GM21825 (cell line): Measurements from ENCODE around the gene MBOAT2.
"Not testable (repeated sequence)": the region's sequence is repeated elsewhere in the genome, so short reads cannot be mapped to it uniquely, and the experiment has no call there.

Source experiments
- ATAC-seq: cut with Tn5 transposase; IDR thresholded peaks from one replicate; pipeline ENCODE4 v1.9.1; 2021; ENCODE audit warnings: mild to moderate bottlenecking, moderate library complexity; ENCODE audit not compliant: unreplicated experiment

MBOAT2 gene

DNA sequence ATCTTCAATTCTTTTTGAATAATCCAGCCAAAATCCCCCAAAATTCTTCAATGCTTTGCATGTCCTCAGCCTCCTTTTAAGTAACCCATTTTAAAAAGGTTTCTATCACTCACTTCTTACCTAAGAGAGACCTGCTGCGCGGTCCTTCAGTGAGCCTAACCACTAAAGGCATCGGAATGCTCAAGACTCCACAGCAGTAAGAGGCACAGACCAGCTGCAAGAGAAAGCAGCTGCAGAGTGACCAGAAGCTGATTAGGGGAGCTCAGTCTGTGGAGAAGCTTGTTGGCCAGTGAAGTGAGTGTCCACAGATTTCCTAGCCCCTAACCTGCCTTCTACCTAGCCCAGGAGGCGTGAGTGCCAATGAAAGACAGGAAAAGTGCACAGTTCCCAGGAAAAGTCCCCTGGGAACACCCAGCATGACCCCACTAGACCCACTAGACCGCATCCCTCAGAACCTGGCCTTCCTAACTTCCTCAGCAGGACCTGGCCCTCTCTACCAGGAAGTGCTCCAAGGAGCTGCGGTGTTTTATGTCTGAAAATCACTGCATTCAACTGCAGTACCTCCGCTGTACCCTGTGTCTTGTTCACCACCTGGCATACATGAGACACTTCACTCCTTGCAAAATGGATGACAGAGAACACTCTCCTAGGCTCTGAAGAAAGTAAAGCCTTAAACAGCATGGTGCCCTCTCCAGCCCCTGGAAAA lies 10.1 kb downstream of the MBOAT2 start:
- ATAC-seq: no peak

GRCh38 chr2:8992643-8993042 lies 10.8 kb downstream of the MBOAT2 start:
- ATAC-seq: no peak

DNA sequence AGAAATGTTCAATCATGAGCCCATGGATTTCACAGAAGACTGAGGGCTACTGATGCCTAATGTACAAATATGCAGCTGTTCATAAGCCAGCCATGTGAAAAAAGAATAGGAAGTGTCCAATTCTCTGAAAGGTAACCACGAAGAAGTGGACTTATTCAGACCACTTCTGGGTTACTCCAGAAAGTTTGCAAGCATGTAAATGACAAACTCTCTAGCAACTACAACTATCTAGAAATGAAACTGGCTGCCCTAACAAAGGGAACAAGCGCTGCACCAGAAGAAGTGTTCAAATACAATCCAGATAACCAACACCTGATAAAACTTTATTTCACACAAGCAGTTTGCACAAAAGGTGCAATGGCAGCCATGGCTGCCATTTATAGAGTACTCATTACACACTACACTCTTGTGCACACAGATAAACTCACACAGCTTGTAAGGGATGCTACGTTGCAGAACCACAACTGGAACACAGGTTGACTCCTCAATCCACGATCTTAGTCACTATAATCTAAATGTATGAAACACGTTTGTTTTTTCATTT lies 13.9 kb downstream of the MBOAT2 start:
- no peak for ATAC-seq

DNA sequence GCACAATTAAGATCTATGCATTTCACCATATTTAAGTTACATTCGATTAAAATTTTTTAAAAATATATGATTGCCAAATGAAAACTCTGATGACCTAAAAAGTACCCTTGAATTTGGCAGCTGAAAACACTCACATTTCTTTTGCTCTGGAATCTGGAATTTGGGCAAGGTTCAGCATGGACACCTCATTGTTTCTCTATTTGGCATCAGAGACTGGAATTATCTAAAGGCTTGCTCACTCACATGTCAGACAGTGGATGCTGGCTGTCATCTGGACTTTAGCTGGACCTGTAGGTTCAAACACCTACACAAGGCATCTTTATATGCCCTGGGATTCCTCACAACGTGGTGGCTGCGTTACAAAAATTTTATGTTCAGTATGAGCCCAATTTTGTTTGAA lies 16.1 kb downstream of the MBOAT2 start:
- ATAC-seq: no peak

DNA sequence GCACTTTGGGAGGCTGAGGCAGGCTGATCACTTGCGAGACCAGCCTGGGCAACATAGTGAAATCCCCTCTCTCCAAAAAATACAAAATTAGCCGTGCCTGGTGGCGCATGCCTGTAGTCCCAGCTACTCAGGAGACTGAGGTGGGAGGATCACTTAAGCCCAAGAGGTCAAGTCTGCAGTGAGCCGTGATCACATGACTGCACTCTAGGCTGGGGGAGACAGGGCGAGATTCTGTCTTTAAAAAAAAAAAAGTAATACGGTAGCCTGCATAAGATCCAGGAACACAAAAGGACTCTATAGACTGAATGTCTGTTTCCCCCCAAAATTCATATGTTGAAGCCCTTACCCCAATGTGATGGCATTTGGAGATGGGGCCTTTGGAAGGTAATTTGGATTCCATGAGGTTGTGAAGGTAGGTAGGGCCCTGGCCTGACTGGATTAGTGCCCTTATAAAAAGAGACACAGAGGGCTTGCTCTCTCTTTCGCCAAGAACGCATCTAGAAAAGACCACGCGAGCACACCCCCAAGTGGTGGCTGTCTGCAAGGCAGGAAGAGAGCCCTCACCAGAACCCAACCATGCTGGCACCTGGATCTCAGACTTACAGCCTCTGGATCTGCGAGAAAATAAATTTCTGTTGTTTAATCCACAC lies 17.0 kb downstream of the MBOAT2 start:
- no peak for ATAC-seq

DNA sequence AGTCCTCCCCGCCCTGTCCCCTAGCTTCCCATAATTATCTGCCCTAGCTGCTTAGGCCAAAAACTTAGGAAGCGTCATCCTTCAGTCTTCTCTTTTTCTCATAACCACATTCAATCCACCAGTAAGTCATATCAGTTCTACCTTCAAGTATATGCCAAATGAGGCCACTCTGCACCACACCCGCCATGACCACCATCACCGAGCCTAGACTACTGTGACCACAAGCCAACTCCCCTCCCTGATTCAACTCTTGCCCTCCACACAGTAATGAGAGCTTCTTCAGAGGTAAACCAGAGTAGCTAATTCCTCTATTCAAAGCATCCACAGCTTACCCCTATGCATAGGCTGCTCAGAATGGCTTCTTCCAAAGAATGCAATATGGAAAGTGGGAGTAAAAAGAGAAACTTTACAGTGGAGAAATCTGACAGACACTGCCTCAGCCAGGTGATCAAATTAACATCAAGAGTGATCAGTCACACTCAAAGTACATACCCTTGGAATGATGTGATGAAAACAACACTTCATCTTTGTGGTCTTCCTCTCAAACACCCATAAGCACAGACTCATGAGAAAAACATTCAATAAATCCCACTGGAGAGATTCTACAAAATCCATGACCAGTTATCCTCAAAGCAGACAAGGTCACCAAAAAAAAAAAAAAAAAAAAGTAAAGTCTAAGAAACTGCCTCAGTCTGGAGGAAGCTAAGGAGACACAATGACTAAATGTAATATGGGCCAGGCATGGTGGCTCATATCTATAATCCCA lies 17.7 kb downstream of the MBOAT2 start:
- no peak for ATAC-seq

- peak; percentile 45 for ATAC-seq
Observed at GRCh38 chr2:8984855-8985254, 18.6 kb downstream of the MBOAT2 start.

GRCh38 chr2:8984157-8984556 lies 19.3 kb downstream of the MBOAT2 start:
- ATAC-seq: no peak

- ATAC-seq: no peak
Observed at GRCh38 chr2:8983571-8983970, 19.9 kb downstream of the MBOAT2 start.

- no peak for ATAC-seq
Observed at GRCh38 chr2:8981876-8982275, 21.6 kb downstream of the MBOAT2 start.

GRCh38 chr2:8980096-8980495 lies 23.4 kb downstream of the MBOAT2 start:
- no peak for ATAC-seq

- ATAC-seq: no peak
Observed at GRCh38 chr2:8977758-8978157, 25.7 kb downstream of the MBOAT2 start.

- ATAC-seq: no peak
Observed at GRCh38 chr2:8976442-8977259, 26.8 kb downstream of the MBOAT2 start.

- ATAC-seq: no peak
Observed at GRCh38 chr2:8974016-8974415, 29.5 kb downstream of the MBOAT2 start.

GRCh38 chr2:8973017-8973416 lies 30.5 kb downstream of the MBOAT2 start:
- ATAC-seq: not testable (repeated sequence)

DNA sequence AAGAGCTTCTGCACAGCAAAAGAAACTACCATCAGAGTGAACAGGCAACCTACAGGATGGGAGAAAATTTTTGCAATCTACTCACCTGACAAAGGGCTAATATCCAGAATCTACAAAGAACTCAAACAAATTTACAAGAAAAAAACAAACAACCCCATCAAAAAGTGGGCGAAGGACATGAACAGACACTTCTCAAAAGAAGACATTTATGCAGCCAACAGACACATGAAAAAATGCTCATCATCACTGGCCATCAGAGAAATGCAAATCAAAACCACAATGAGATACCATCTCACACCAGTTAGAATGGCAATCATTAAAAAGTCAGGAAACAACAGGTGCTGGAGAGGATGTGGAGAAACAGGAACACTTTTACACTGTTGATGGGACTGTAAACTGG lies 30.9 kb downstream of the MBOAT2 start:
- not testable (repeated sequence) for ATAC-seq

DNA sequence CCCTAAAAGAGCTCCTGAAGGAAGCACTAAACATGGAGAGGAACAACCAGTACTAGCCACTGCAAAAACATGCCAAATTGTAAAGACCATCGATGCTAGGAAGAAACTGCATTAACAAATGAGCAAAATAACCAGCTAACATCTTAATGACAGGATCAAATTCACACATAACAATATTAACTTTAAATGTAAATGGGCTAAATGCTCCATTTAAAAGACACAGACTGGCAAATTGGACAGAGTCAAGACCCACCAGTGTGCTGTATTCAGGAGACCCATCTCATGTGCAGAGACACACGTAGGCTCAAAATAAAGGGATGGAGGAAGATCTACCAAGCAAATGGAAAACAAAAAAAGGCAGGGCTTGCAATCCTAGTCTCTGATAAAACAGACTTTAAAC lies 34.1 kb downstream of the MBOAT2 start:
- not testable (repeated sequence) for ATAC-seq

DNA sequence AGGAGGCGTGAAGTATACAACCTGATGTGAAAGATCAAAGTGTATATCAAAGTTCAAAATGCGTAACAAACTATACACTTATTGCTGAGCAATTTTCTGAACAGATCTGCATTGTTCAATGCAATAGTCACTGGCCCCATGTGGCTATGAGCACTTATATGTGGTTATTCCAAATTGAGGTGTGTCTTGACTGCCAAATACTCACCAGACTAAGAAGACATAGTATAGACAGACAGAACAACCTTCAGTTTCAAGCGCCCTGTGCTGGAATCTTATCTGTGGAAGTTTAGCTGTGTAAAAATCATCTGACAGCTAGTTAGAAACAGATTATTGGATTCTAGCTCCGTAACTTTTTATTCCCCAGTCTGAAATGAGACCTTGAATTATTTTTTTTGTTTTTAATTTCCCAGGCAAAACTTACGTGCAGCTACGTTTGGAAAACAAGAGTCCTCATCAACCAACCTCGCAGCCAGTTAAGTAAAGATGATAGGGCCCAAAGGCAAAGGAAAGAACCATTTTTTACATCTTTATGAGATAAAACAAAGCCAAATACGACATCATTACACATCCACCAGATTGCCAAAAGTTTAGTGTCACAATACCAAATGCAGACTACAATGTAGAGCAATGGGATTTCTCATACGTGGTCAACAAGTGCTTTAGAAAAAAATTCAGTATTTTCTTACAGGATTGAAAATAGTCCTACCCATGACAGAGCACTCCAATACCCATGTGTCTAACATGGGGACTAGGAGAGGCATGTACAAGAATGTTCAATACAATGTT lies 37.2 kb downstream of the MBOAT2 start:
- ATAC-seq: no peak

- no peak for ATAC-seq
Observed at GRCh38 chr2:8965216-8965969, 38.1 kb downstream of the MBOAT2 start.
